AG04450 (cell line): ENCODE measurements around the gene SBF1. TPM values are rescaled to one million over a fixed set of nuclear protein-coding genes. Genes with fewer than 3 reads are reported as not detected.
A peak's percentile ranks its signal among the peaks of the same experiment; 100 is the strongest.
"Not testable (repeated sequence)": the region's sequence is repeated elsewhere in the genome, so short reads cannot be mapped to it uniquely, and the experiment has no call there.

ENCODE experiments used
- CTCF ChIA-PET: fragments of 300-600, 350-600 bp; formaldehyde crosslinking; extraction: SDS; loops from one replicate; lab custom pipeline; 2022; ENCODE audit warnings: antibody characterized with exemption, inconsistent platforms; lab: Charles Lee
- POLR2A ChIA-PET: fragments of 350-600 bp; formaldehyde crosslinking; extraction: SDS; loops from one replicate; lab custom pipeline; 2021; ENCODE audit warnings: antibody characterized with exemption, inconsistent platforms; lab: Yijun Ruan, JAX
- DNase-seq: peaks from one replicate; pipeline ENCODE4 v3.0.0-alpha.2; 2011; ENCODE audit warnings: low read depth, low spot score
- H3K27ac ChIP-seq: one replicate; pipeline ENCODE4 v1.5.1; 2012; ENCODE audit warnings: low read depth, low read length, control low read depth
- H3K27me3 ChIP-seq: one replicate; pipeline ENCODE4 v1.6.0; 2012; ENCODE audit warnings: low read length; ENCODE audit not compliant: control insufficient read depth, insufficient read depth
- H3K4me3 ChIP-seq: 2 replicates; pipeline ENCODE4 v1.5.1; 2011; ENCODE audit warnings: mild to moderate bottlenecking, low read depth, low read length, control low read depth
- H3K9me3 ChIP-seq: 2 replicates; pipeline ENCODE4 v1.5.1; 2012; ENCODE audit warnings: low read length; ENCODE audit not compliant: control insufficient read depth, insufficient read depth
- polyA plus RNA-seq: library from polyadenylated mRNA; depleted of rRNA; stranded (reverse); fragments of >200 nt; gene quantifications from 2 replicates; pipeline ENCODE4 v1.2.3, GENCODE V29; 2011
- TF ChIP-seq, protein P1 (sequence below): IDR thresholded peaks from 2 replicates; pipeline ENCODE4 v1.5.1; 2011; ENCODE audit warnings: low read depth, low read length, control low read depth, inconsistent platforms

Gene SBF1
- polyA plus RNA-seq, 1 experiment = 16.4 TPM

DNA sequence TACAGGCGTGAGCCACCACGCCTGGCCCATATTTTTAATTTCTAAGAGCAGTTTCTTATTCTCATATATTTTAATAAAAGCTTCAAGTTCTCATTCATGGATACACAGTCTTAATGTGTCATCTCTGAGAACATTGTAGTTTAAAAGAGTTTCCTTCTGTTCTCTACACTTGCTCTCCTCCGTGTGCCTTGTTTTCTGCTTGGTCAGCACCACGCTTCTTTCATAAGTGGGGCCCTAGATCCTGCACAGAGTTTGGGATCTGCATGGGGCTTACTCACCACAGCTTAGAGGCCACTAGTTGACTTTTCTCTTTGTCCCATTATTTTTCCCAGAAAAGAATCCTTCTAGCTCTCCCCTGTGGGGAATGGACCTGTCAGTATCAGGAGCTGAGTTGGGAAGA is 72.9 kb downstream of the SBF1 start:
- DNase-seq = no peak
- TF ChIP-seq, protein P1, sequence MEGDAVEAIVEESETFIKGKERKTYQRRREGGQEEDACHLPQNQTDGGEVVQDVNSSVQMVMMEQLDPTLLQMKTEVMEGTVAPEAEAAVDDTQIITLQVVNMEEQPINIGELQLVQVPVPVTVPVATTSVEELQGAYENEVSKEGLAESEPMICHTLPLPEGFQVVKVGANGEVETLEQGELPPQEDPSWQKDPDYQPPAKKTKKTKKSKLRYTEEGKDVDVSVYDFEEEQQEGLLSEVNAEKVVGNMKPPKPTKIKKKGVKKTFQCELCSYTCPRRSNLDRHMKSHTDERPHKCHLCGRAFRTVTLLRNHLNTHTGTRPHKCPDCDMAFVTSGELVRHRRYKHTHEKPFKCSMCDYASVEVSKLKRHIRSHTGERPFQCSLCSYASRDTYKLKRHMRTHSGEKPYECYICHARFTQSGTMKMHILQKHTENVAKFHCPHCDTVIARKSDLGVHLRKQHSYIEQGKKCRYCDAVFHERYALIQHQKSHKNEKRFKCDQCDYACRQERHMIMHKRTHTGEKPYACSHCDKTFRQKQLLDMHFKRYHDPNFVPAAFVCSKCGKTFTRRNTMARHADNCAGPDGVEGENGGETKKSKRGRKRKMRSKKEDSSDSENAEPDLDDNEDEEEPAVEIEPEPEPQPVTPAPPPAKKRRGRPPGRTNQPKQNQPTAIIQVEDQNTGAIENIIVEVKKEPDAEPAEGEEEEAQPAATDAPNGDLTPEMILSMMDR = no peak
- H3K27ac ChIP-seq = no peak overlapping the region
- CTCF ChIA-PET = no interaction called here
- no peaks in the 10 kb centered on the region for H3K9me3 ChIP-seq
- H3K4me3 ChIP-seq = no peak overlapping the region
- POLR2A ChIA-PET = no interaction called here
- H3K27me3 ChIP-seq = no peaks in the 10 kb centered on the region

DNA sequence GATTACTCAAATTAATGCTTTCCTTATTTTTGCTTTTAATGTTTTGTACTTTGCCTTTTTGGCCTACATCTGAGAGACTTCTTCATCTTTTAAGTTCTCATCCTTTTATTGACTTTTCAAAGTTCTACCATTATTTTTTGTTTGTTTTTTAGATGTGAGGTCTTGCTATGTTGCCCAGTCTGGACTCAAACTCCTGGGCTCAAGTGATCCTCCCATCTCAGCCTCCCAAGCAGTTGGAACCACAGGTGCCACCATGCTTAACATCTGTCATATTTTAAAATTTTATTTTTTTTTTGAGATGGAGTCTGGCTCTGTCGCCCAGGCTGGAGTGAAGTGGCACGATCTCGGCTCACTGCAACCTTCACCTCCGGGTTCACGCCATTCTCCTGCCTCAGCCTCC is 73.9 kb downstream of the SBF1 start:
- no peak overlapping the region for H3K27ac ChIP-seq
- no peak for DNase-seq
- H3K27me3 ChIP-seq = no peaks in the 10 kb centered on the region
- ChIA-PET POLR2A (no interaction called here), CTCF (no interaction called here)
- TF ChIP-seq, protein P1 = no peak
- H3K4me3 ChIP-seq = no peak overlapping the region
- H3K9me3 ChIP-seq = no peaks in the 10 kb centered on the region

DNA sequence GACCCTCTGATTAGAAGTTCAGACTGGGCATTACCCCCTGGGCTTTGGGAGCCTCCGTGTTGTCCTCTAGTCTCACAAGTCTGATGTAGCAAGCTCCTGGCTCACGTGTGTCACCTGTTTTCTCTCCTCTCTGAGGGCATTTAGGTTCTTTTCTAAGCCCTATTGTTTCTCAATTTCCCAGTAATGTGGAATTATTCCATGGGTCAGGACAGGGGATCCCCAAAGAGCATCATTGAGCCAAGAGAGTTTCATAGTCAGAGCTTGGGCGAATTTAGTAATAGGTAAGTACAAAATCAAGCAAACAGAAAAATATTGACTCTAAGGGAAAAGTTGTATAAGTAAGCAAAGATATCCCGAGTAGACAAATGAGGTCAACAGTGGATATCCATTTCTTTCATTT is 74.4 kb downstream of the SBF1 start:
- CTCF ChIA-PET = no interaction called here

DNA sequence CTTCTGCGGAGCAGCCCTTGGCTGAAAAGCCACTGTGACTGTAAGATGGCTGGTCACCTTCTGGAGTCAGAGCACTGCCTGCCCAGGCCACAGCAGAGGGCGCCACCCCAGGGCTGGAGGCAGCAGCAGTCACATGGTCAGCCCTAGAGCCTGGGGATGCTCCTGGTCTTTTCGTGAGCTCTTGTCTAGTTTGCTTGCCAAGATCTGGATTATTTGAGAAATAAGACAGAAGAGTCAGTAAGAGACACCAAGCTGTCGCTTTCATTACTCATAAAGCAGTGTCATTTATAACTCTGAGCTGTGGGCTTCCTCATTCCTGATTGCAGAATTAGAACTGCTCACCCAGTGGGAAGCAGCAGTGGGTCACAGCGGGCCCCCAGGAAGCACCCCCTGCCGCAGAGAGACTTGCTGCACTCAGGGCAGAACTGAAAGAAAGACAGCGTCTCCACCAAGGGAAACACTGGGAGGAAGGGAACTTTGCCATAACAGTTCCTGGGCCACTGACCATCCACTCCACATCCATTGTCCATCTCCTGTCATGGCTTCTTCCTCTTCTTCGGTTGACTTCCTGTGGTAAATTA is 75.0 kb downstream of the SBF1 start:
- ChIA-PET POLR2A (no interaction called here), CTCF (interaction anchor here (0.6 kb wide), 1 partner anchor 237 kb away, joined by 17 read pairs; no protein-coding TSS in a partner anchor)
- no peaks in the 10 kb centered on the region for H3K27me3 ChIP-seq
- TF ChIP-seq, protein P1 = peak; percentile 28; the same call in 1 of the 2 replicates
- no peak for DNase-seq
- no peaks in the 10 kb centered on the region for H3K9me3 ChIP-seq
- no peak overlapping the region for H3K4me3 ChIP-seq
- H3K27ac ChIP-seq = no peak overlapping the region

More for the DNA sequence above, 74.4 kb downstream of the SBF1 start:
- POLR2A ChIA-PET = no interaction called here
- no peaks in the 10 kb centered on the region for H3K27me3 ChIP-seq
- TF ChIP-seq, protein P1 = no peak
- H3K27ac ChIP-seq = no peak overlapping the region
- no peaks in the 10 kb centered on the region for H3K9me3 ChIP-seq
- H3K4me3 ChIP-seq = no peak overlapping the region
- DNase-seq = no peak

DNA sequence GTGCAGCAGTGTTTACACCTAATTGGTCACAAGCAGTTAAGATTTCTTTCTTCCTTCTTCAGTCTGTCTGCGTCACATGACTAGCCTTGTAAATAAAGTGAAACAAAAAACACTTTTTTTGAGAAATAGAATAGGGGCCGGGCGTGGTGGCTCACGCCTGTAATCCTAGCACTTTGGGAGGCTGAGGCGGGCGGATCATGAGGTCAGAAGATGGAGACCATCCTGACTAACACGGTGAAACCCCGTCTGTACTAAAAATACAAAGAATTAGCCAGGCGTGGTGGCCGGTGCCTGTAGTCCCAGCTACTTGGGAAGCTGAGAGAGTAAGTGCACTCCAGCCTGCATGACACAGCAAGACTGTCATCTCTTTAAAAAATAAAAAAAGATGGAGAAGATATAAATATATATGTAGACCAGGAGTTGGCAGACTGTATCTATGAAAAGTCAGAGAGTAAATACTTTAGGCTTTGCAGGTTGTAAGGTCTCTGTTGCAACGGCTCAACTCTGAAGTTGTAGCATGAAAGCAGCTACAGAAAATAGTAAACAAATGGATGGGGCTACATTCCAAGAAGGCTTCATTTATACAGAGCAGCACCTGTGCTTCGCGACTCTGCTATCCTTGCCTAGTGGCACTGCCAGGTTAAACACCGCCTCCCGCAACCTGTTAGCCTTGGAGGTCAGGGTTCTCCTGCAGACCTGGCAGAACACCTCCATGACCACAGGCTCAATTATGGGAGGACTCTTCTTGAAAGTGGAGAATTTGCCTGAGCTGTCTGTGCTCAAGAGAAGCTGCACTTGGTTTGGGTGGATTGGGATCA is 75.8 kb downstream of the SBF1 start:
- H3K4me3 ChIP-seq = no peak overlapping the region
- H3K9me3 ChIP-seq = no peaks in the 10 kb centered on the region
- ChIA-PET POLR2A (no interaction called here), CTCF (interaction anchor here (0.6 kb wide), 1 partner anchor 238 kb away, joined by 17 read pairs; no protein-coding TSS in a partner anchor)
- H3K27me3 ChIP-seq = no peaks in the 10 kb centered on the region
- H3K27ac ChIP-seq = peak overlapping the region; percentile 31
- TF ChIP-seq, protein P1 = no peak
- DNase-seq = no peak

DNA sequence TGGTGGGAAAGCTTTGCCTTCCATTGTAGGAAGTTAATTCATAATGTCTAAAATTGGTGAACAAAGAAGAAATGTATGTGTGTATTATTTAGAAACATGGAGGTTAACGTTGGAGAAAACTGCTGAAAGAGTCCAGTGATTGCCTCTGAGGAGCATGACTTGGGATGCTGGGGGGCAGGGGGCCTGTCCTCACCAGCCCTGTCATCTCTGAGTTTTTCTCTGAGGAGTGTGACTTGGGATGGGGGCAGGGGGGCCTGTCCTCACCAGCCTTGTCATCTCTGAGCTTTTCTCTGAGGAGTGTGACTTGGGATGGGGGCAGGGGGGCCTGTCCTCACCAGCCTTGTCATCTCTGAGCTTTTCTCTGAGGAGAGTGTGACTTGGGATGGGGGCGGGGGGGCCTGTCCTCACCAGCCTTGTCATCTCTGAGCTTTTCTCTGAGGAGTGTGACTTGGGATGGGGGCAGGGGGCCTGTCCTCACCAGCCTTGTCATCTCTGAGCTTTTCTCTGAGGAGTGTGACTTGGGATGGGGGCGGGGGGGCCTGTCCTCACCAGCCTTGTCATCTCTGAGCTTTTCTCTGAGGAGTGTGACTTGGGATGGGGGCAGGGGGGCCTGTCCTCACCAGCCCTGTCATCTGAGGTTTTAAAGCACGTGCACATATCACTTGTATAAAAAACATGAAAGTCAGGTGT is 77.3 kb downstream of the SBF1 start:
- CTCF ChIA-PET = not testable (repeated sequence)

More for the DNA sequence above, 77.3 kb downstream of the SBF1 start:
- H3K9me3 ChIP-seq, POLR2A ChIA-PET, H3K27me3 ChIP-seq, DNase-seq, H3K4me3 ChIP-seq, H3K27ac ChIP-seq: not testable (repeated sequence)
